SK-MEL-5 (cell line): ENCODE data around the gene SLMAP. TPM values are rescaled to one million over a fixed set of nuclear protein-coding genes. Genes with fewer than 3 reads are reported as not detected.
A peak's percentile ranks its signal among the peaks of the same experiment; 100 is the strongest.

Experiments used
- DNase-seq: peaks from one replicate; pipeline ENCODE4 v3.0.0-alpha.2; 2016; ENCODE audit warnings: low read depth, low spot score
- in situ Hi-C: cut with HindIII; loops from 2 replicates; pipeline ENCODE4 v1.10.0; 2016; ENCODE audit warnings: low sequenced_read_pairs, high pct_unique_total_duplicates, low pct_unique_long_range_greater_than_20kb
- polyA plus RNA-seq, 2 experiments: library from polyadenylated mRNA; depleted of rRNA; stranded (reverse); fragments of >200 nt; gene quantifications; 2 replicates each; pipeline ENCODE4 v1.2.3, GENCODE V29; 2015
- total RNA-seq: library from RNA; depleted of rRNA; stranded (reverse); fragments of >200 nt; shearing (Covaris generic); gene quantifications from 2 replicates; pipeline ENCODE4 v1.2.3, GENCODE V29; 2014; rRNA removed

Gene SLMAP, protein sequence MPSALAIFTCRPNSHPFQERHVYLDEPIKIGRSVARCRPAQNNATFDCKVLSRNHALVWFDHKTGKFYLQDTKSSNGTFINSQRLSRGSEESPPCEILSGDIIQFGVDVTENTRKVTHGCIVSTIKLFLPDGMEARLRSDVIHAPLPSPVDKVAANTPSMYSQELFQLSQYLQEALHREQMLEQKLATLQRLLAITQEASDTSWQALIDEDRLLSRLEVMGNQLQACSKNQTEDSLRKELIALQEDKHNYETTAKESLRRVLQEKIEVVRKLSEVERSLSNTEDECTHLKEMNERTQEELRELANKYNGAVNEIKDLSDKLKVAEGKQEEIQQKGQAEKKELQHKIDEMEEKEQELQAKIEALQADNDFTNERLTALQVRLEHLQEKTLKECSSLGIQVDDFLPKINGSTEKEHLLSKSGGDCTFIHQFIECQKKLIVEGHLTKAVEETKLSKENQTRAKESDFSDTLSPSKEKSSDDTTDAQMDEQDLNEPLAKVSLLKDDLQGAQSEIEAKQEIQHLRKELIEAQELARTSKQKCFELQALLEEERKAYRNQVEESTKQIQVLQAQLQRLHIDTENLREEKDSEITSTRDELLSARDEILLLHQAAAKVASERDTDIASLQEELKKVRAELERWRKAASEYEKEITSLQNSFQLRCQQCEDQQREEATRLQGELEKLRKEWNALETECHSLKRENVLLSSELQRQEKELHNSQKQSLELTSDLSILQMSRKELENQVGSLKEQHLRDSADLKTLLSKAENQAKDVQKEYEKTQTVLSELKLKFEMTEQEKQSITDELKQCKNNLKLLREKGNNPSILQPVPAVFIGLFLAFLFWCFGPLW
- total RNA-seq, result 26.1 and 28.9 TPM in 2 replicates
- polyA plus RNA-seq (2015; cell fraction: cytosol; rRNA removed), result 23.1 and 28.3 TPM in 2 replicates
- 28.0 and 32.5 TPM in 2 replicates for polyA plus RNA-seq (2015; cell fraction: nucleus; rRNA removed)

GRCh38 chr3:57755741-57756527 lies at the start of gene SLMAP:
Gene SLMAP (plus strand): TSS chr3:57756309. CDS start chr3:57757652, 1,343 bp downstream.
- in situ Hi-C loops, result no loop called here
- peak; percentile 98 for DNase-seq

GRCh38 chr3:57706462-57706861 lies 49.6 kb upstream of the SLMAP start:
- in situ Hi-C loops, result no loop called here
- DNase-seq, result no peak

DNA sequence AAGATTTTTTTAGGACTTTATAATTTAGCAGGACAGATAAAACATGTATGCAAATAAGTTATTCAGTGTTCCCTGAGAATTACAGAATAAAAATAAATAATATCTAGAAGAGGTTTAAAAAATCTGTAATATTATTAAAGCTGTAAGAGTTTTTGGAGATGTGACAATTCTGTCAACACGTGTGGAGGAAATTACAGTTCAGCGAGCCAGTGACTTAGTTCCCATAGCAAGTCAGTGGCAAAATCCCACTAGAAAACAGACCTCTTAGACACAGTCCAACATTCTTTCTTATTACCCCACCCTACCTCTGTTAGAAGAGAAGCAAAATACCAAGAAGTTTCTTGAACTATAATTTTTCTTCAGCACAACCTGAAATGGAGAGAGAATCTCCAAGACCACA lies 47.1 kb upstream of the SLMAP start:
- no peak for DNase-seq
- in situ Hi-C loops, result no loop called here

DNA sequence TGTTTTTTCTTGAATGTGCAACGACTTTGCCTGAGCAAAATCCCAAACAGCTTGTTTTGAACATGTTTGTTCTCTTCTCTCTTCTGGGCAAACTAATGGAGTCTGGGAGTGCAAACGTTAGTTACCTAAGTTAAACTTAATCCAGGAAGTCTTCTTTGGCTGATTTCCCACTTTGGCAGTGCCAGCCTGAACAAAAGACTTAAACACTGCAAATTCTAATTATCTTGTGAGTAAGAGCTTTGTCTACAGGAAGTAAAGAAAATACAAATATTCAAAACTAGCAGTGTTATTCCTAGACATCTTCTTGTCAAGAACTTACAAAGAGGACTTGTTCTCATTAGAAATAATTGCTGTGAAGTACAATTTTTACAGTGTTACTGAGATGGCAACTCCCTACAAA lies 46.5 kb upstream of the SLMAP start:
- in situ Hi-C loops, result no loop called here
- DNase-seq, result peak; percentile 36

GRCh38 chr3:57715686-57716085 lies 40.4 kb upstream of the SLMAP start:
- in situ Hi-C loops, result no loop called here

GRCh38 chr3:57717205-57717868 lies 38.8 kb upstream of the SLMAP start:
- no peak for DNase-seq
- in situ Hi-C loops, result no loop called here

More at GRCh38 chr3:57715686-57716085, 40.4 kb upstream of the SLMAP start:
- no peak for DNase-seq

DNA sequence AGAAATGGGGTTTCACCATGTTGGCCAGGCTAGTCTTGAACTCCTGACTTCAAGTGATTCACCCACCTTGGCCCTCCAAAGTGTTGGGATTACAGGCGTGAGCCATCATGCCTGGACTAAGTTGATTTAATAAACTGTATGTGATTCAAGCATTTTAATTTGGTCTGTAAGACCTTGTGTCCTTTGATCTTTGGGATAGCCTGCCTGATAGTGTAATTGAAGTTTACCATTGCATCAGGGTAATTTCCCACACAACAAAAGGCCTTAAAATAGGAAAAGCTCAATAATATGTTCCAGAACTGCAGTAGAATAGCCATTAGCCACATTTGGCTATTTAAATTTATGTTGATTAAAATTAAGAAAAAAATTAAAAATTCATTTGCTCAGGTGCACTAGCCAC lies 38.0 kb upstream of the SLMAP start:
- DNase-seq, result no peak
- in situ Hi-C loops, result no loop called here

GRCh38 chr3:57726397-57726796 lies 29.7 kb upstream of the SLMAP start:
- in situ Hi-C loops, result no loop called here
- DNase-seq, result no peak

DNA sequence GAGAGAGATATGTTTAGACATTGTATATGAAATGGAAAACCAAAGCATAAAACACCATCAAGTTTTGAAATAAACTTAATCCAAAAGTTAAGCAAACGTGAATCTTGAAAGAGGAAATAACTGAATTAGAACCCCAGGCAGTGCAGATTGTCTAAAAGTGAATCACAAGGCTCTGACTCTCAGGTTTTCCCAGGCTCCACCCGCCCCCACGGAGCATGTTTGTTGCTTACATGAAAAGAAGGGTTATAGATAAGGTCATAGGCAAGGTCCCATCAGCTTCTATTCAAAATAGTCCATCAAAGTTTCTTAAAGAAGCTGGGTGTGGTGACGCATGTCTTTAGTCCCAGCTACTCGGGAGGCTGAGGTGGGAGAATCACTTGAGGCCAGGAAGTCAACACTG lies 29.0 kb upstream of the SLMAP start:
- in situ Hi-C loops, result no loop called here
- no peak for DNase-seq

GRCh38 chr3:57729334-57730045 lies 26.6 kb upstream of the SLMAP start:
- no peak for DNase-seq
- in situ Hi-C loops, result no loop called here

GRCh38 chr3:57730682-57731081 lies 25.4 kb upstream of the SLMAP start:
- DNase-seq, result no peak
- in situ Hi-C loops, result no loop called here

GRCh38 chr3:57731311-57731710 lies 24.8 kb upstream of the SLMAP start:
- no peak for DNase-seq
- in situ Hi-C loops, result no loop called here

- DNase-seq, result peak; percentile 14
- in situ Hi-C loops, result no loop called here
Measured at GRCh38 chr3:57733790-57734189, 22.3 kb upstream of the SLMAP start.

GRCh38 chr3:57735405-57735804 lies 20.7 kb upstream of the SLMAP start:
- in situ Hi-C loops, result no loop called here

DNA sequence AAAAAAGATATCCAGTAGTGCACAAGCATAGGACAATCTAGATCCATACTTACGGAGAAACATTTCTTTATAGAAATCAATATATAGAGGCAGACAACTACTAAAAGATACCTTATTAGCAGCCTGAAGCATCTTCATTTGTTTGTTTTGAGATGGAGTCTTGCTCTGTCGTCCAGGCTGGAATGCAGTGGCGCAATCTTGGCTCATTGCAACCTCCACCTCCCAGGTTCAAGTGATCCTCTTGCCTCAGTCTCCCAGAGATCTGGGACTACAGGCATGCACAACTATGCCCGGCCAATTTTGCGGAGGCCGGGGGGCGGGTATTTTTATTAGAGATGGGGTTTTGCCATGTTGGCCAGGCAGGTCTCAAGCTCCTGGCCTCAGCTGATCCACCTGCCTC lies 18.3 kb upstream of the SLMAP start:
- in situ Hi-C loops, result no loop called here
- DNase-seq, result no peak

More at GRCh38 chr3:57735405-57735804, 20.7 kb upstream of the SLMAP start:
- DNase-seq, result no peak

DNA sequence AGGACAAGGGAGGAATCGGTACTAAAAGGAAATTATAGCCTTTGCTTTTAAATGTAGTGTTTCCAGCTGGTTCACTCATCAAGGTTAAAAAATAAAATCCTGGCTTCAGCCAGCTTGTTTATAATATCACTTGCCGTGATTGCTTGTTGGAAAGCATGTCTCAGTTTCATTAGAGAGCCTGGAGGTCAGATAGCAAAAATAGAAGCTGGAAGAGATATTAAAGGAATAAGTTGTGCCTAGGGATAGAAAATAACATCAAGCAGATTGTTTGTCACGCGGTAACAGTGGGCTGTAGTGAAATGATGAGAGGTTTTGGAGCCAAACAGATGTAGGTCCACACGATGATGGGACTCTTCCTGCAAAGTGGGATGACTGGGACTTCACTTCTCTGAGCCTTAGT lies 17.7 kb upstream of the SLMAP start:
- DNase-seq, result no peak
- in situ Hi-C loops, result no loop called here

GRCh38 chr3:57740027-57740426 lies 16.1 kb upstream of the SLMAP start:
- DNase-seq, result no peak
- in situ Hi-C loops, result no loop called here
